Measurements from ENCODE around the gene CPT1B.

- no peak for TF ChIP-seq CTCF (IDR thresholded peaks at IDR 0.05)
- TF ChIP-seq POLR2A (IDR thresholded peaks at IDR 0.05), result no peak
Observed at GRCh38 chr22:50585781-50586180, 7.6 kb upstream of the CPT1B start.

All from thyroid gland (tissue), 4 donors.